ENCODE measurements around the gene MPV17. TPM values are rescaled to one million over a fixed set of nuclear protein-coding genes. Genes with fewer than 3 reads are reported as not detected.
"Not testable (repeated sequence)": the region's sequence is repeated elsewhere in the genome, so short reads cannot be mapped to it uniquely, and the experiment has no call there.

The MPV17 gene
- total RNA-seq, 6 experiments from 2014 or later = 72.5 to 89.8 (median 83.5) TPM

- Mint-ChIP-seq H3K27ac (peak overlapping the region; percentile 79), H3K9me3 (no peaks in the 10 kb centered on the region), H3K4me1 (ENCODE audit: low read depth) (peaks cover 49% of the 10 kb centered on the region), H3K4me3 (peak overlapping the region; percentile 70), H3K36me3 (ENCODE audit: low read depth) (peaks cover 12% of the 10 kb centered on the region), H3K27me3 (ENCODE audit: insufficient read depth) (peaks cover 4% of the 10 kb centered on the region)
- DNase-seq = peak; percentile 52
- TF ChIP-seq CTCF (IDR thresholded peaks at IDR 0.05) = no peak
Measured at GRCh38 chr2:27353762-27354596, 31.1 kb upstream of the MPV17 start.

GRCh38 chr2:27353386-27353761 lies 30.5 kb upstream of the MPV17 start:
- not testable (repeated sequence) for H3K27me3 Mint-ChIP-seq (ENCODE audit: insufficient read depth); H3K36me3 Mint-ChIP-seq (ENCODE audit: low read depth); H3K4me3 Mint-ChIP-seq; DNase-seq; H3K27ac Mint-ChIP-seq; H3K9me3 Mint-ChIP-seq
- peaks cover 44% of the 10 kb centered on the region for H3K4me1 Mint-ChIP-seq (ENCODE audit: low read depth)

- no peaks in the 10 kb centered on the region for H3K9me3 Mint-ChIP-seq
- H3K27me3 Mint-ChIP-seq (ENCODE audit: insufficient read depth) = peaks cover 3% of the 10 kb centered on the region
- no peak for DNase-seq
- TF ChIP-seq CTCF (IDR thresholded peaks at IDR 0.05) = no peak
- H3K4me3 Mint-ChIP-seq = no peak overlapping the region
- H3K36me3 Mint-ChIP-seq (ENCODE audit: low read depth) = peaks cover 2% of the 10 kb centered on the region
- no peak overlapping the region; the same call in 1 of the 2 replicates for H3K27ac Mint-ChIP-seq
- H3K4me1 Mint-ChIP-seq (ENCODE audit: low read depth) = peaks cover 34% of the 10 kb centered on the region
Measured at GRCh38 chr2:27351802-27352598, 29.1 kb upstream of the MPV17 start.

- Mint-ChIP-seq H3K9me3 (no peaks in the 10 kb centered on the region), H3K27me3 (ENCODE audit: insufficient read depth) (no peaks in the 10 kb centered on the region; the same call in 1 of the 2 replicates), H3K4me1 (ENCODE audit: low read depth) (peaks cover 25% of the 10 kb centered on the region), H3K27ac (no peak overlapping the region), H3K36me3 (ENCODE audit: low read depth) (no peaks in the 10 kb centered on the region; the same call in 1 of the 2 replicates), H3K4me3 (no peak overlapping the region)
- DNase-seq = no peak
- TF ChIP-seq CTCF (IDR thresholded peaks at IDR 0.05) = no peak
Measured at GRCh38 chr2:27350106-27350693, 27.3 kb upstream of the MPV17 start.

- no peaks in the 10 kb centered on the region for H3K9me3 Mint-ChIP-seq
- DNase-seq = no peak
- TF ChIP-seq CTCF (IDR thresholded peaks at IDR 0.05) = no peak
- H3K4me3 Mint-ChIP-seq = no peak overlapping the region
- peaks cover 9% of the 10 kb centered on the region; the same call in 1 of the 2 replicates for H3K4me1 Mint-ChIP-seq (ENCODE audit: low read depth)
- no peaks in the 10 kb centered on the region for H3K27me3 Mint-ChIP-seq (ENCODE audit: insufficient read depth)
- H3K36me3 Mint-ChIP-seq (ENCODE audit: low read depth) = no peaks in the 10 kb centered on the region; the same call in 1 of the 2 replicates
- H3K27ac Mint-ChIP-seq = no peak overlapping the region
Measured at GRCh38 chr2:27347641-27348040, 24.7 kb upstream of the MPV17 start.
